Adrenal gland (tissue), 12 donors: ENCODE measurements around the gene UGT1A9. TPM values are rescaled to one million over a fixed set of nuclear protein-coding genes. Genes with fewer than 3 reads are reported as not detected.

ENCODE experiments used
- DNase-seq, 7 donors: peaks; one replicate each; pipeline ENCODE4 v3.0.0-alpha.2; 2019 to 2020
- H3K27ac ChIP-seq, 5 donors: fragments of 200-600 bp; sonication (generic) in 4 of 5; 1 replicate in 3 of 5; 2 replicates in 2 of 5; pipeline versions ENCODE4 v1.5.1 to v1.8.0; 2016 to 2020; ENCODE audit warnings: mild to moderate bottlenecking in 1 of 5
- H3K27me3 ChIP-seq: fragments of 200-600 bp; 2 replicates; pipeline ENCODE4 v1.8.0; 2021
- H3K36me3 ChIP-seq, 2 donors: fragments of 200-600 bp; replicated peaks in 1 of 2; 1 replicate in 1 of 2; 2 replicates in 1 of 2; pipeline versions ENCODE4 v1.5.1 to v1.8.0; 2018 to 2022
- H3K4me1 ChIP-seq, 2 donors: fragments of 200-600 bp; replicated peaks in 1 of 2; 1 replicate in 1 of 2; 2 replicates in 1 of 2; pipeline versions ENCODE4 v1.5.1 to v1.8.0; 2018 to 2021
- H3K4me3 ChIP-seq, 4 donors: fragments of 200-600 bp; sonication (generic) in 3 of 4; one replicate each; pipeline ENCODE4 v1.5.1; 2016 to 2018
- H3K9me3 ChIP-seq, 3 donors: fragments of 200-600 bp; sonication (generic) in 1 of 3; replicated peaks in 1 of 3; 1 replicate in 2 of 3; 2 replicates in 1 of 3; pipeline versions ENCODE4 v1.5.1 to v1.8.0; 2016 to 2021
- CTCF ChIP-seq, 6 experiments: fragments of 450-650 bp in 4 of 6; fragments of 200-600 bp in 2 of 6; sonication (generic) in 1 of 6; IDR thresholded peaks; 1 replicate in 5 of 6; 2 replicates in 1 of 6; pipeline versions ENCODE4 v1.5.1 to v1.8.0; 2016 to 2021; ENCODE audit warnings: antibody characterized with exemption in 6 of 6, mild to moderate bottlenecking in 2 of 6, moderate library complexity in 1 of 6
- POLR2A ChIP-seq, 2 donors: fragments of 450-650 bp; IDR thresholded peaks; one replicate each; pipeline ENCODE4 v1.6.1; 2017; ENCODE audit warnings: antibody characterized with exemption in 2 of 2, mild to moderate bottlenecking in 2 of 2, moderate library complexity in 1 of 2
- WGBS, 4 donors: extraction: QIAGEN DNeasy Blood & Tissue Kit in 2 of 4; methylation state at CpG; one replicate each; pipeline versions ENCODE4 v1.1.5 to v1.1.7; 2013 to 2017; 5-methylcytosine and 5-hydroxymethylcytosine counted together
- intact Hi-C, 2 donors: fragments of 100-400 bp; cut with DNase I; formaldehyde crosslinking; loops; one replicate each; pipeline versions ENCODE4 v1.14.1 to v1.15.0; 2022 to 2023
- polyA plus RNA-seq, 3 donors: library from polyadenylated mRNA; stranded (reverse); fragments of 200-250 nt in 2 of 3; fragments of 350-450 nt in 1 of 3; fragmentation: Illumina TruSeq in 1 of 3; extraction: RNeasy Lipid Tissue Mini Kit (QIAGEN cat#74804) in 1 of 3; gene quantifications; one replicate each; pipeline ENCODE4 v1.2.3, GENCODE V29; 2013 to 2014
- total RNA-seq, 9 donors: library from RNA; depleted of rRNA in 4 of 9; stranded (reverse); fragments of >200 nt in 4 of 9; fragments of 120-200 nt in 1 of 9; fragmentation: NEBNext Ultra II Directional in 1 of 9; extraction: Animal tissue kit (Norgen Biotek cat#: 25700) in 1 of 9; gene quantifications; one replicate each; pipeline versions ENCODE4 v1.1.0 to v1.2.4, GENCODE V29; 2013 to 2023
- donor health status: healthy with polysubstance abuse.
- donor health status: Bipolar disorder and iron deficiency.
- donor health status: DM: yes; HTN: yes; CAD: no.
- donor health status: DM: no; HTN: no; CAD: no.
- donor health status: DM: no; HTN: no; CAD: no.
- donor health status: DM: yes; HTN: yes; CAD: no.

The UGT1A9 gene
- total and polyA plus RNA-seq, 12 donors: not detected

DNA sequence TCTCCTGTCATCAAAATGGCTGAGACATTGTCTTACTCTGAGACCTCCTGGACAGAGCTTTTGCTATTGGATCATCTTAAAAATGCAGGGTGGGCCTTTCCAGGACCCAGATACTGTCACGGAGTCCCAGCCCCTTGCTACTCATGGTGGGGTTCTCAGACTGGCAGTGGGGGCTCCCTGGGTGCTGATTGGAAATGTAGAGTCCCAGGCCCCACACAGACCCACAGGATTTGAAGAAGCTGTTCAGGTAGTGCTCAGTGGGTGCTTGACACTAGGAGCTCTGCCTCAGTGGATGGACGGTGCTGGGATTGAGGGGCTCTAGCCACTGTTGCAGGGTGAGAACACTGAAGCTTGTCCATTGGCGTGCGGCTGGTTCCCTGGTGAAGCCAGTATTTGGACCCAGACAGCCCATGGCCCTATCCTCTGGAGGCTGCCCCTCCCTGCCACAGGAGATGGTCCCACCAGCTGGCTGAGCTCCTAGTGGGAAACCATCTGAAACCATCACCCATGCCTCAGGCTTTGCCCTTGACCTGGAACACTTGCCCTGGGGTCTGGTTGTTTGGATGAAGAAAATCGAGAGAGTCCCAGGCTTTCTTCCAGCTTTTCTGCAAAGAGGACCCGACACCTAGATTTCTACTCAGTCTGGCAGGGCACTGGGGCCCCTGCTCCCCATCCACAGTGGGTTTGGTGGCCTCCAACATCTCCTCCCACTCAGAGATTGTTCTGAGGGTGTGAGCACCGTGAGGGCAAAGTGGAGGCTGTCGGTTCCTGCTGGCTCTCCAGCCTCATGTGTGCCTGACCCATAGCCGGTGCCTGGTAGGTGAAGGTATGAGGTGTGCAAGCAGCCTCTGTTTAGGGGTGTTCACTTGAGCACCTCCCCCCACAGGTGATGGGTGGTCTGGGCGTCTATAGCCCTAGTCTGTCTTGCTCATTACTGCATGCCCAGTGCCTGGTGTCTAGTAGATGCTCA, 136.6 kb downstream of the UGT1A9 start:
- DNase-seq: peak in 3 of 7 donors; percentile 4 to 14 (median 7)
- H3K9me3 ChIP-seq: no peaks in the 10 kb centered on the region
- no peaks in the 10 kb centered on the region for H3K27me3 ChIP-seq
- no peaks in the 10 kb centered on the region for H3K4me1 ChIP-seq
- no peaks in the 10 kb centered on the region for H3K36me3 ChIP-seq
- no peak overlapping the region for H3K27ac ChIP-seq
- no peak overlapping the region for H3K4me3 ChIP-seq
- WGBS, 4 donors: 66 to 78% (median 70%) methylated on average over 5 to 10 of the region's 10 CpGs
- TF ChIP-seq CTCF (IDR thresholded peaks at IDR 0.05): no peak
- no peak for TF ChIP-seq POLR2A (IDR thresholded peaks at IDR 0.05)
- intact Hi-C loops: no loop called here

DNA sequence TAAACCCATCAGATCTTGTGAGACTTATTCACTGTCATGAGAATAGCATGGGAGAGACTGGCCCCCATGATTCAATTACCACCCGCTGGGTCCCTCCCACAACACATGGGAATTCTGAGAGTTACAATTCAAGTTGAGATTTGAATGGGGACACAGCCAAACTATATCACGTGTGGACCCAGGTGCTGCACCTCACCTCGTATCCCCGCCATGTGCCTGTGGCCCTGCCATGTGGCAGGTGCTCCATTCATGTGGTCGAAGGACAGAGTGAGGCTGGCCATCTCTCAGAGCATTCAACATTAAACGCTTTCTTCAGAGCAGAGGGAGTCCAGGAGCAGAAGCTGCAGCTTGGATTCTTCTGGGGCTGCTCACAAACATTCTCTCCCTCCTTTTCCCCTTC, 138.7 kb downstream of the UGT1A9 start:
- no peaks in the 10 kb centered on the region for H3K9me3 ChIP-seq
- intact Hi-C loops: no loop called here
- DNase-seq: peak in 1 of 7 donors; percentile 1
- no peaks in the 10 kb centered on the region for H3K27me3 ChIP-seq
- no peak overlapping the region for H3K4me3 ChIP-seq
- TF ChIP-seq CTCF (IDR thresholded peaks at IDR 0.05) (no peak), POLR2A (IDR thresholded peaks at IDR 0.05) (no peak)
- no peak overlapping the region for H3K27ac ChIP-seq
- H3K36me3 ChIP-seq: no peaks in the 10 kb centered on the region
- WGBS, 4 donors: 86 to 91% (median 88%) methylated on average over 3 to 6 of the region's 6 CpGs
- H3K4me1 ChIP-seq: no peaks in the 10 kb centered on the region

- H3K4me3 ChIP-seq: no peak overlapping the region
- TF ChIP-seq CTCF (IDR thresholded peaks at IDR 0.05) (no peak), POLR2A (IDR thresholded peaks at IDR 0.05) (no peak)
- DNase-seq: peak in 1 of 7 donors; percentile 2
- WGBS, 4 donors: 76 to 90% (median 83%) methylated on average over 3 to 4 of the region's 4 CpGs
- no peaks in the 10 kb centered on the region for H3K9me3 ChIP-seq
- H3K27ac ChIP-seq: no peak overlapping the region
- no peaks in the 10 kb centered on the region for H3K27me3 ChIP-seq
- intact Hi-C loops: no loop called here
- no peaks in the 10 kb centered on the region for H3K4me1 ChIP-seq
- no peaks in the 10 kb centered on the region for H3K36me3 ChIP-seq
Observed at GRCh38 chr2:233811087-233811486, 139.4 kb downstream of the UGT1A9 start.

- peak in 1 of 7 donors; percentile 10 for DNase-seq
- WGBS, 4 donors: 83 to 88% (median 87%) methylated on average over 7 to 8 of the region's 8 CpGs
Observed at GRCh38 chr2:233811732-233812131, 140.0 kb downstream of the UGT1A9 start.

More at GRCh38 chr2:233811732-233812131, 140.0 kb downstream of the UGT1A9 start:
- no peak for TF ChIP-seq CTCF (IDR thresholded peaks at IDR 0.05)
- no peak for TF ChIP-seq POLR2A (IDR thresholded peaks at IDR 0.05)
- H3K27ac ChIP-seq: no peak overlapping the region
- no peaks in the 10 kb centered on the region for H3K36me3 ChIP-seq
- no peaks in the 10 kb centered on the region for H3K27me3 ChIP-seq
- H3K4me3 ChIP-seq: no peak overlapping the region
- H3K9me3 ChIP-seq: no peaks in the 10 kb centered on the region
- no peaks in the 10 kb centered on the region for H3K4me1 ChIP-seq
- intact Hi-C loops: no loop called here
